SK-N-SH (cell line): ENCODE data around the gene TSPAN13. TPM values are rescaled to one million over a fixed set of nuclear protein-coding genes. Genes with fewer than 3 reads are reported as not detected.

Source experiments
- CTCF ChIA-PET: fragments of 300-600, 350-600 bp; formaldehyde crosslinking; extraction: SDS; loops from one replicate; lab custom pipeline; 2021; lab: Yijun Ruan, JAX
- POLR2A ChIA-PET: fragments of 350-600 bp; sonication (Branson Sonifier 250); formaldehyde crosslinking; extraction: SDS; loops from one replicate; lab custom pipeline; 2020; ENCODE audit warnings: antibody characterized with exemption, inconsistent platforms; lab: Yijun Ruan, JAX
- DNase-seq: peaks from one replicate; pipeline ENCODE4 v3.0.0; 2012
- H2AFZ ChIP-seq: fragments of 200-600 bp; sonication (generic); 2 replicates; pipeline ENCODE4 v1.8.1; 2016; ENCODE audit warnings: antibody characterized with exemption, mild to moderate bottlenecking, low read depth
- H3F3A ChIP-seq: fragments of 200-600 bp; sonication (generic); replicated peaks from 2 replicates; pipeline ENCODE3; 2016; ENCODE audit warnings: antibody characterized with exemption, mild to moderate bottlenecking; ENCODE audit not compliant: insufficient read depth
- H3K27ac ChIP-seq, 2 experiments: fragments of 200-500 bp in 1 of 2; fragments of 200-600 bp in 1 of 2; sonication (Bioruptor generic) in 1 of 2; sonication (generic), shearing (Covaris generic) in 1 of 2; 2 replicates each; pipeline versions ENCODE4 v1.5.1 to v1.6.1; 2014 to 2016; ENCODE audit warnings: low read depth in 2 of 2, inconsistent platforms in 1 of 2, low read length in 1 of 2, mild to moderate bottlenecking in 1 of 2, mixed read lengths in 1 of 2
- H3K27me3 ChIP-seq: fragments of 200-600 bp; sonication (generic), shearing (Covaris generic); 2 replicates; pipeline ENCODE4 v1.6.1; 2016; ENCODE audit warnings: mixed run types; ENCODE audit not compliant: insufficient read depth
- H3K36me3 ChIP-seq, 2 experiments: fragments of 200-500 bp in 1 of 2; fragments of 200-600 bp in 1 of 2; sonication (Bioruptor generic) in 1 of 2; sonication (generic) in 1 of 2; replicated peaks in 1 of 2; 2 replicates each; pipeline versions ENCODE3 to v1.5.1; 2014 to 2016; ENCODE audit warnings: low read length in 1 of 2, mild to moderate bottlenecking in 1 of 2; ENCODE audit not compliant: insufficient read depth in 2 of 2, control insufficient read depth in 1 of 2
- H3K4me1 ChIP-seq, 2 experiments: fragments of 200-500 bp in 1 of 2; fragments of 200-600 bp in 1 of 2; sonication (Bioruptor generic) in 1 of 2; sonication (generic), shearing (Covaris generic) in 1 of 2; 2 replicates each; pipeline versions ENCODE4 v1.5.1 to v1.6.1; 2014 to 2016; ENCODE audit warnings: low read depth in 1 of 2, low read length in 1 of 2, mixed run types in 1 of 2; ENCODE audit not compliant: insufficient read depth in 2 of 2, control insufficient read depth in 1 of 2
- H3K4me2 ChIP-seq: fragments of 200-600 bp; sonication (generic), shearing (Covaris generic); 2 replicates; pipeline ENCODE4 v1.6.1; 2017; ENCODE audit warnings: mixed run types
- H3K4me3 ChIP-seq, 2 experiments: fragments of 200-500 bp in 1 of 2; fragments of 200-600 bp in 1 of 2; sonication (Bioruptor generic) in 1 of 2; sonication (generic), shearing (Covaris generic) in 1 of 2; 2 replicates each; pipeline versions ENCODE4 v1.5.1 to v1.8.1; 2014 to 2016; ENCODE audit warnings: low read depth in 2 of 2, inconsistent platforms in 1 of 2, low read length in 1 of 2, mild to moderate bottlenecking in 1 of 2, mixed read lengths in 1 of 2, moderate library complexity in 1 of 2
- H3K79me2 ChIP-seq: fragments of 200-600 bp; sonication (generic); 2 replicates; pipeline ENCODE4 v1.8.1; 2017; ENCODE audit warnings: mild to moderate bottlenecking; ENCODE audit not compliant: insufficient read depth
- H3K9ac ChIP-seq: fragments of 200-600 bp; sonication (generic); 2 replicates; pipeline ENCODE4 v1.6.1; 2017; ENCODE audit warnings: mixed run types
- H3K9me2 ChIP-seq: fragments of 200-600 bp; sonication (generic); 2 replicates; pipeline ENCODE4 v1.6.1; 2017; ENCODE audit warnings: mixed run types
- H3K9me3 ChIP-seq: fragments of 200-600 bp; sonication (generic); 2 replicates; pipeline ENCODE4 v1.6.1; 2017; ENCODE audit warnings: mixed run types, mild to moderate bottlenecking, moderate library complexity
- H4K20me1 ChIP-seq: fragments of 200-600 bp; sonication (generic); 2 replicates; pipeline ENCODE4 v1.6.1; 2017; ENCODE audit warnings: mild to moderate bottlenecking, mixed run types; ENCODE audit not compliant: insufficient read depth
- CHD2 ChIP-seq: fragments of 150-350 bp; IDR thresholded peaks from 2 replicates; pipeline ENCODE4 v1.6.1; 2018; ENCODE audit warnings: low read length; ENCODE audit not compliant: partially characterized antibody
- ELF1 ChIP-seq: IDR thresholded peaks from 2 replicates; pipeline ENCODE4 v1.4.0; 2012
- FOSL2 ChIP-seq: IDR thresholded peaks from 2 replicates; pipeline ENCODE4 v1.4.0; 2012; ENCODE audit warnings: low read depth, mild to moderate bottlenecking, moderate library complexity, borderline replicate concordance
- FOXJ3 ChIP-seq: sonication (generic); formaldehyde crosslinking; IDR thresholded peaks from 2 replicates; pipeline ENCODE4 v1.5.1; 2020; ENCODE audit warnings: mild to moderate bottlenecking, missing genetic modification reagents
- GATA2 ChIP-seq: sonication (generic); formaldehyde crosslinking; IDR thresholded peaks from 2 replicates; pipeline ENCODE4 v1.5.0; 2020; ENCODE audit warnings: mild to moderate bottlenecking, missing genetic modification reagents
- IRF3 ChIP-seq: fragments of 150-350 bp; IDR thresholded peaks from 2 replicates; pipeline ENCODE4 v1.6.1; 2016; ENCODE audit warnings: mild to moderate bottlenecking, low read depth, low read length
- MEF2A ChIP-seq: IDR thresholded peaks from 2 replicates; pipeline ENCODE4 v1.4.0; 2012; ENCODE audit warnings: low read depth, borderline replicate concordance
- MXI1 ChIP-seq: IDR thresholded peaks from 2 replicates; pipeline ENCODE4 v1.6.1; 2012; ENCODE audit warnings: mild to moderate bottlenecking, low read depth, low read length, improper control_type of control experiment
- NRF1 ChIP-seq: IDR thresholded peaks from 2 replicates; pipeline ENCODE4 v1.6.1; 2012; ENCODE audit warnings: low read depth, mild to moderate bottlenecking, low read length
- POLR2AphosphoS5 ChIP-seq: IDR thresholded peaks from 2 replicates; pipeline ENCODE4 v1.6.1; 2012; ENCODE audit warnings: low read depth, low read length
- RXRA ChIP-seq: IDR thresholded peaks from 2 replicates; pipeline ENCODE4 v1.4.0; 2012; ENCODE audit warnings: low read depth, mild to moderate bottlenecking, borderline replicate concordance
- SIN3A ChIP-seq: IDR thresholded peaks from 2 replicates; pipeline ENCODE4 v1.6.1; 2012; ENCODE audit warnings: low read depth, mild to moderate bottlenecking, low read length, moderate library complexity, borderline replicate concordance
- USF1 ChIP-seq: IDR thresholded peaks from 2 replicates; pipeline ENCODE4 v1.4.0; 2012; ENCODE audit warnings: low read depth, borderline replicate concordance
- USF2 ChIP-seq: fragments of 150-350 bp; IDR thresholded peaks from 2 replicates; pipeline ENCODE4 v1.6.1; 2017; ENCODE audit warnings: antibody characterized with exemption, low read length, low read depth, borderline replicate concordance
- YY1 ChIP-seq: IDR thresholded peaks from 2 replicates; pipeline ENCODE4 v1.4.0; 2012; ENCODE audit warnings: low read depth, mild to moderate bottlenecking
- ZBTB33 ChIP-seq: IDR thresholded peaks from 2 replicates; pipeline ENCODE4 v1.4.0; 2012; ENCODE audit warnings: low read depth, borderline replicate concordance
- WGBS: methylation state at CpG from one replicate; pipeline ENCODE4 v1.1.6; 2017; ENCODE audit warnings: low lambda C conversion rate; 5-methylcytosine and 5-hydroxymethylcytosine counted together
- polyA plus RNA-seq, 3 experiments: library from polyadenylated mRNA; depleted of rRNA; stranded (reverse); fragments of >200 nt; gene quantifications; 2 replicates each; pipeline ENCODE4 v1.2.3, GENCODE V29; 2012

The TSPAN13 gene
- polyA plus RNA-seq, 1 of the 3 experiments (the other 2 are of a cell fraction), result 0.26 TPM

- H4K20me1 ChIP-seq, result no peaks in the 10 kb centered on the region
- no peak overlapping the region for H3K27ac ChIP-seq
- no peaks in the 10 kb centered on the region for H3K79me2 ChIP-seq
- H3K4me2 ChIP-seq, result no peak overlapping the region
- H3K9me3 ChIP-seq, result no peaks in the 10 kb centered on the region
- no peaks in the 10 kb centered on the region for H3K9me2 ChIP-seq
- ChIA-PET CTCF (no interaction called here), POLR2A (no interaction called here)
- H3K4me1 ChIP-seq, result no peaks in the 10 kb centered on the region
- 80% methylated on average over 1 of the region's 1 CpG for WGBS
- H3K36me3 ChIP-seq, result no peaks in the 10 kb centered on the region
- no peaks in the 10 kb centered on the region for H3F3A ChIP-seq
- DNase-seq, result no peak
- H3K4me3 ChIP-seq, result no peak overlapping the region
- H2AFZ ChIP-seq, result no peak overlapping the region
- TF ChIP-seq ELF1 (no peak), POLR2AphosphoS5 (no peak), USF2 (no peak), GATA2 (CRISPR knock-in tag) (no peak), FOSL2 (no peak), RXRA (no peak), MEF2A (no peak), USF1 (no peak), MXI1 (no peak), NRF1 (no peak), FOXJ3 (CRISPR knock-in tag) (no peak), YY1 (no peak), CHD2 (no peak), IRF3 (no peak), ZBTB33 (no peak), SIN3A (no peak)
- no peaks in the 10 kb centered on the region for H3K27me3 ChIP-seq
- no peak overlapping the region for H3K9ac ChIP-seq
Measured at GRCh38 chr7:16779051-16779450, 25.5 kb downstream of the TSPAN13 start.
